GM19372 (cell line): ENCODE data around the gene CBFA2T2.
"Not testable (repeated sequence)": the region's sequence is repeated elsewhere in the genome, so short reads cannot be mapped to it uniquely, and the experiment has no call there.

Source experiments
- ATAC-seq: cut with Tn5 transposase; IDR thresholded peaks from one replicate; pipeline ENCODE4 v1.9.1; 2021; ENCODE audit warnings: mild to moderate bottlenecking, low read depth, moderate library complexity; ENCODE audit not compliant: unreplicated experiment

CBFA2T2 gene

DNA sequence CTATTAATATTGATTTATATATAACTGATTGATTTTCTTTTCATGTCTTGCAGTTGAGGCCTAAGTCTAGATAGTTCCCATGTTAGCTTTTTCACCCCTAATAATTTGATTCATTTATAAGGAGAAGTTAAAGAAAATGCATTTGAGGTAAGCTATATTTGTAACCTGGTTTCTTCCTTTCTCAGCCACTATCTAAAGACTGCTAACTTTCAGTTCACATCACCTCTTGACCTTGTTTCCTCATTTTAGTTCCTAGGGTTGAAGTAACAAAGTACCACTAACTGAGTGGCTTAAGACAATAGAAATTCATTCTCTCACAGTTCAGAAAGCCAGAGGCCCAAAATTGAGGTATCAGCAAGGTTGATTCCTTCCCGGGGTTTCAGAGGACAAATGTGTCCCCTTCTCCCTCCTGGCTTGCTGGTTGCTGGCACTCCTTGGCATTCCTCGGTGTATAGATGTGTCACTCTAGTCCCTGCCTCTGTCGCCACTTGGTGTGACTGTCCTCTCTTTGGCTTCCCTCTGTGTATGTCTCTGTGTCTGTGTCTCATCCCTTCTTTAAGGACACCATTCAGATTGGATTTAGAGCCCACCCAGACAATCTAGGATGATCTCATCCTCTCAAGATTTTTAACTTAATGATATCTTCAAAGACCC lies 116.3 kb downstream of the CBFA2T2 start:
- no peak for ATAC-seq

DNA sequence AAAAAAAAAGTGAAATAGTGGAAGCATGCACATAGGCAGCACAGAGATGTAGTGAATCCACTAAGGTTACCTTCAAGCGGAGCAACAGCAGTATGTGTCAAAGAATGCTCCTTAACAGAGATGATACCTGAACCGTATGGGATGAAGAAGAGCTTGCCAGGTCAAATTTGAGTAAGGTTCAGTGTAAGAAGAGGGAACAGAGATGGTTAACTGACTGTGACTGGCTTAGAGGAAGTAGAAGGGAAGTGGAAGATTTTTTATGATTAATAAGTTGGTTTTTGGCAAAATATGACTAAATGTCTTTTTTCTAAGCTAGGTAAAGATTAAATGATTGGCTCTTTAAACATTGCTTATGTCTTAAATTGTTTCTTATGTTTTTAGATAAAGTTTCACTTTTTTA lies 119.6 kb downstream of the CBFA2T2 start:
- ATAC-seq: no peak

DNA sequence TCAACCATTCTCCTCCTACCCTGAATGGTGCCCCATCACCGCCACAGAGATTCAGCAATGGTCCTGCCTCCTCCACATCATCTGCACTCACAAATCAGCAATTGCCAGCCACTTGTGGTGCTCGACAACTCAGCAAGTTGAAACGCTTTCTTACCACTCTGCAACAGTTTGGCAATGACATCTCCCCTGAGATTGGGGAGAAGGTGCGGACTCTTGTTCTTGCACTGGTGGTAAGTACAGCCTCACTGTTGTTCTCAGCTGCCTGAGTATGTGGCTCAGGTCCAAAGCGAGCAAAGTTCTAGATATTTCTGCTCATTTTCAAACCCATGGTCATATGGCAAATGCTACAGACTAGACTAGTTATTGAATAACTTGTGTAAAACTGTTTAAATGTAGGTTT lies 121.2 kb downstream of the CBFA2T2 start:
- no peak for ATAC-seq

DNA sequence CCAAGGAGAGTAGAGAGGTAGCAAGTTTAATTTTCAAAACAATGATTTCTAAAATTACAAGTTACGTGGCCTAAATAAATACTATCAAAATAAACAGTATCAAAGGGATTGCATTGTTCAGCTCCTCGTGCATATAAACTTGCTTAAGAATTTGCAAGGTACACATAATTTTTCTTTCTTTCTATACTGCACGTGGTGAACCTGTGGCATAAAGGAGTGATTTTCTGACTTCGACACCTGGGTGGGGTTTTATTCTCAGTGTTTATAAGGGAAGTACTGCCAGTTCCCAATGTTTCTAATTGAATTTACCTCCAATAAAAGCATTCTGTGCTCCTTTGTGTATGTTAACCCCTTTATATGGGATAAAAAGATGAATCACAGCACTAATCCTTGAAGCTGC lies 122.1 kb downstream of the CBFA2T2 start:
- no peak for ATAC-seq

DNA sequence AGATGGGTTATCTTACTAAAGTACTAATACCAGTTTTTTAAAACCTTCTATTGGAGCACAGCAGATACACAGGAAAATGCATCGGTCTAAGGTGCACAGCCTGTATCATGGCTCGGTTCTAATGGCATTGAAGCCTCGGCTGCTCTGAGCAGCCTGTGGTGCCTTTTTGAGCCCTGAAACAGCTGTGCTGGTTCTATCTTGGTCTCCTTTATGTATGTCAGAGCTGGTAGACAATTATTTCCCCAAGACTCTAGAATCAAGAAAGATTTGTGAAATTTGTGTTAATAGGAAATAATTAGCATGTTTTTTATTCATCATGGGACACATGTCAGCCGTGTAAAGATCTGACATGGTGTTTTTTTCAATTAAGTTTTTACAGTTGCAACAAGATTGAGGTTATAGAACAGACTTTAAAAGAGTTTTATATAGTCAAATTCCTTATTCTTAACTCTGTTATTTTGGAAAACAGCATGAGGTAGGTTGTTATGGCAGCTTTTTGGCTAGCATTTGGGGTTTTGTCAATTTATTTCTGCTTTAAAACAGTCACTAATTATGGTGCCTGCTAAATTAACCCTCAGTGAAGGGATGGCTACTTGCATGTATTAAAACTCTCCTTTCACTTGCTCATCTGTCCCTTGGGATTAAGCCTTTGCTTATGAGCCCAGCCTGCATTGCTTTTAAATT lies 132.0 kb downstream of the CBFA2T2 start:
- ATAC-seq: no peak

DNA sequence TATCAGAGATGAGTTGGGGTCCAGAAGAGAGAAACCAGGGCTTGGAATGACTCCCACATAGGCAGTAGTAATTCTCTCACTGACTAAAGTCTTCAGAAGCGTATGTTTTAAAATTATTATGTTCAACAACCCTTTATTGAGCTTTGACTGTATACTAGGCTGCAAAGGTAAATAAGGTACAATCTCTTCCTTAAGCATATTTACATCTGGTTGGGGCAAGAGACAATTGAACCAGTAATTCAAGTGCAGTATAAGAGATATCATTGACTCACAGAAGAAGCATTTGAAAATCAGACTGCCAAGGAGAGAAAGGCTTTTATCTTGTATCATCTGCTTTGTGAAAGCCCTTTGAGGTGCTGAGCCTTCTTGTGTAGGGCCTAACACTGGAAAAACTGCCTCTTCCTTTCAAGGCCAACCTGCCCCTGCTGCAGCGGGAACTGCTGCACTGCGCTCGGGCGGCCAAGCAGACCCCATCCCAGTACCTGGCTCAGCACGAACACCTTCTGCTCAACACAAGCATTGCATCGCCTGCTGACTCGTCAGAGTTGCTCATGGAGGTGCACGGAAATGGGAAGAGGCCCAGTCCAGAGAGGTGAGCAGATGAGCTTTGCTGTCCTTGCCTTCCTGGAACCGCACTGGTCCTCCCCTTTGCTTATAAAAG lies 132.9 kb downstream of the CBFA2T2 start:
- no peak for ATAC-seq

DNA sequence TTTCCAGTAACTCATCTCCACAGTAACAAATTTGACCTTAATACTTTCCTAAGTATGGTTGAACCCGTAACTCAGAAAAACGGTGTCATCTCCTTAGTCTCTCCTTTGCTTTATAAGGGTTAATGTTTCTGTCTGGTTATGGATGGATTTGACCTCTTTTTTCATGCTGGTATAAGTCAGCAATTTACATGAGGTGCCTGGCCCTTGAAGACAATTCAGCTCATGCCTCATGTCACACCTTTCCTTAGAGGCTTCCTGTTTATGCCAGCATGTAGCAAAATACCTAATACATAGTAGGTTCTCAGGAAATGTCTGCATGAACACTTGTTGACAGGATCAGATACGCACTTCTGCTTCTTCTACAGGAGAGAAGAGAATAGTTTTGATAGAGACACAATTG lies 134.5 kb downstream of the CBFA2T2 start:
- no peak for ATAC-seq

DNA sequence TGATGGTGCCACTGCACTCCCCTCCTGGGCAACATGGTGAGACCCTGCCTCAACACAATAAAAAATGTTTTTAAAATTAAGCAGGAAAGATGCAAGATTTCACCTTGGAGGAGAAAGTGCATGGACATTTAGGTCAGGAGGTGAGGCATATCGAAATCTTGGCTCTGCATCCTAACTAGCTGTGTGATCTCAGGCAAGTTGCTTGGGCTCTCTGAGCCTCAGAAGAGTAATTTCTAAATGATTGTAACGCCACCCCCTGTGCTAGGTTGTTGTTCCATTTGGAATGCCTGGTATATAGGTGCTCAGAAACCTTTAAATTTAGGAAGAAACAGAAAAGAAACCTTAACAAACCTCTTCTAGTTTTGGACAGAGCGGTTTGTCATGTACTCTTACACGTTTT lies 136.3 kb downstream of the CBFA2T2 start:
- ATAC-seq: no peak

DNA sequence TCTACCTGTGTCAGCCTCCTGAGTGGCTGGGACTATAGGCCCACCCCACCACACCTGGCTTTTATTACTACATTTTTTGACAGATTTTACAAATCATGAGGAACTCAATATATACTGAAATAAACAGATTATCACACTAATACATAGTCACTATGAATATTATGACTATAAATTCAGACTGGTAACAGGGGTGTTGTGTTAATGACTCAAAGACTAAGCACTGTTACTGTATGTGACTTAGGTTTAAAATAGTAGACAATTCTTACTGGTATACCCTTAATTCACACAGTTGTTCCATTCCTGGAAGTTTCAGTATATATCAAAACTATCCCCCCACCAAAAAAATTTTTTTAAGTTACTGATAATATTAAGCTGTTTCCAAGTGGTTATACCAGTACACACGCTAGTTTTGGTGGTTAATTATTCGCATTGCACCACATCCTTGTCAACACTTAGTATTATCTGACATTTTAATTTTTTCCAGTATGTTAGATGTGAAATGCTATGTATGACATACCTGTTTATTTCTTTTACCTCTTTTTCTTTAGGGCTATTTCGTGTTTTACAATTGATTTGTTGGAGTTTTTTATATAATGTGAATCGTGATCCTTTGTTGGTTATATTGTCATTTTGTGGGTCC lies 137.8 kb downstream of the CBFA2T2 start:
- no peak for ATAC-seq

DNA sequence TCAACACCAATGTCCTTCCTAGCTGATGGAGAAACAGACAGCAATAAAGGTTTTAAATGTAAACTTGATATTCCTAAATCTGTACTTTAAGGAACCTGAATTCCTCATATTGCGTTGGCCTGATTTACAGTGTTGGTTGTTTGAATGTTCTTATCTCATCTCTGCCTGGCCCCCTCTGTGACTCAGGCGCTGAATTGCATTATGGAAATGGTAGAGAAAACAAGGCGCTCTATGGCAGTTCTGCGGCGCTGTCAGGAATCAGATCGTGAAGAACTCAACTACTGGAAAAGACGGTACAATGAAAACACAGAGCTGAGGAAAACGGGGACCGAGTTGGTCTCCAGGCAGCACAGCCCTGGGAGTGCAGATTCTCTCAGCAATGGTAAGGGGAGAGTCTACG lies 139.6 kb downstream of the CBFA2T2 start:
- no peak for ATAC-seq

DNA sequence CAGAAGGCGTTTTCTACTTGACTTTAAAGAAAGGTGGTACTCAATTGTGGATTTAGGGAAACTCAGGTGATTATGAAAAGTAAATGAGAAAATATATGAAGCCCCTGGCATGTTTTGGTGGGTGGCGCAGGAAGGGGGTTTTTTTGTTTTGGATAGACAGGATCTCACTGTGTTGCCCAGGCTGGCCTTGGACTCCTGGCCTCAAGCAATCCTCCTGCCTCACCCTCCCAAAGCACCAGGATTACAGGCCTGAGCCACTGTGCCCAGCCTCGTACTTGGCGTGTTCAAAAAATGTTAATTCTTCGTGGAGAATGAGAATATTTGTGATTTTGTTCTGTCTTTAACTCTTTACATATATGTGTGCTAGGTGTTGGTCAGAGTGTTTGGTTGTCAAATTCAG lies 140.1 kb downstream of the CBFA2T2 start:
- ATAC-seq: no peak

DNA sequence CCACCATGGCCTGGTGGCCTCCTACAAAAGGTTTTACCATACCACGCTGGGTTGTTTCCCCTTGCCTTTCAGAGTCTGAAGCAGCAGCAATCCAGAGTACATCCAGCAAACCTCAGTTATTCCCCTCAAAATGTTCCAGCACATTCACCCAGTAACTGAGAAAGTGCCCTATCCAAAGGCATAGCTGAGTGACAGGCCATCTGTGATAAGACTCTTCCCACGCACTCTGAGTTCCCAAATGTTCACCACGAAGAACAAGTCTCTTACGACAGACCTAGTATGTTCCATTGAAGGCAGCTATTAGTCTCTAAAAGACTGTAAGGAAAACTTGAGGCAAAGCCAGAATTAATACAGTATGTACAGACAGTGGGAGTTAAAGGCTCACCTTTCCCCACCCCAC lies 140.6 kb downstream of the CBFA2T2 start:
- ATAC-seq: no peak

DNA sequence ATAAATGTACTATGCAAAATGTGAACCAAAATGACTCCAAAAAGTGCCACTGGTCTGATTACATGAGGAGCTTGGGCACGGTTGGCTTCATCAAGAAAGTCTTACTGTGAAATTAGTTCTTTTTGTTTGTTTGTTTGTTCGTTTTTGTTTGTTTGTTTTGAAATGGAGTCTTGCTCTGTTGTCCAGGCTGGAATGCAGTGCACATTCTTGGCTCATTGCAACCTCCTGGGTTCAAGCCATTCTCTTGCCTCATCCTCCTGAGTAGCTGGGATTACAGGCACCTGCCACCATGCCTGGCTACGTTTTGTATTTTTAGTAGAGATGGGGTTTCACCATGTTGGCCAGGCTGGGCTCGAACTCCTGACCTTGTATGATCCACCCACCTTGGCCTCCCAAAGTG lies 142.0 kb downstream of the CBFA2T2 start:
- ATAC-seq: not testable (repeated sequence)

DNA sequence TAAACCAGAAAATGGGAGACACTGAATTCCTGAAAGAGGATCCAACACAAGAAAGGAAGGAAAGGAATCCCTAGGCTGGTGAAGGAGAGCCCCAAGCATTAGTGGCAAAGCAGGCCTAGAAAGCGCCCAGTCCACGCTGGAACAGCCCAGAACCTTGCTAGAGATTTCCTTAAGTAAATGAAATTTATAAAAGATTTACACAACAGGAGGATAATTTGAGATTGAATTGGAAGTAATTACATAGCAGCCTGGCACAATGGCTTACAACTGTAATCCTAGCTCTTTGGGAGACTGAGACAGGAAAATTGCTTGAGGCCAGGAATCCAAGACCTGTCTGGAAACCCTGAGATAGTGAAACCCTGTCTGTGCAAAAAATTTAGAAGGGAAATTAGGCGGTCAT lies 145.4 kb downstream of the CBFA2T2 start:
- no peak for ATAC-seq

DNA sequence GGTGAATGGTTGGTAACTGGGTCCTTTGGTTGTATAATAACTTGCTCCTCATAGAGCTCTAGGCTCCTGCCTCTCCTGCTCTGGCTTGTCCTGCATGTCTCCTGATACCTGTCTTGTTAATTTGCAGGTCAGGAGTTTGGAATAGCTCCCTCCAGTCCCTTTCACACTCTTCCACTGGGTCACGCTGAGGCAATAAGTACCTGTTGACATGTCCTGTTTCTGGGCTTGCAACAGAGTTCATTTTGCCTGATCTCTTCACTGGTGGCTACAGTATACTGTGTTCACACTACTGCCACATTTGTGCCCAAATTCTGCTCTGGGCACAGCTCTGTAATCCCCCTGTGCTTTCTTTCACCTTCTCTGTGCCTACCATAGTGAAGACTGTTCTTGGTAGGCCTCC lies 146.9 kb downstream of the CBFA2T2 start:
- no peak for ATAC-seq

DNA sequence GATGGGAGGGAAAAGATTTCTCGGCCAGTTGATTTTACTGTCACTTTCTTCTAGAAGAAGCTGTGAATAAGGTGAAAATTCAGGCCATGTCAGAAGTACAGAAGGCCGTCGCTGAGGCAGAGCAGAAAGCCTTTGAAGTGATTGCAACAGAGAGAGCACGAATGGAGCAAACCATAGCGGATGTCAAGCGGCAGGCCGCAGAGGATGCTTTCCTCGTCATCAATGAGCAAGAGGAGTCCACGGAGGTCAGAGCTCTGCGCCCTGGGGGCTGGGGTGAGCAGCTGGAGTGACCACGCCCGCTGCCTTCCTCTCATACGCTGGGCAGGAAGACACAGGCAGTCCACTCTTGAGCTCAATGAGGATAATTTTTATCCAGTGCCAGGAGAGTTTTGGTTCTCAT lies 150.4 kb downstream of the CBFA2T2 start:
- no peak for ATAC-seq

DNA sequence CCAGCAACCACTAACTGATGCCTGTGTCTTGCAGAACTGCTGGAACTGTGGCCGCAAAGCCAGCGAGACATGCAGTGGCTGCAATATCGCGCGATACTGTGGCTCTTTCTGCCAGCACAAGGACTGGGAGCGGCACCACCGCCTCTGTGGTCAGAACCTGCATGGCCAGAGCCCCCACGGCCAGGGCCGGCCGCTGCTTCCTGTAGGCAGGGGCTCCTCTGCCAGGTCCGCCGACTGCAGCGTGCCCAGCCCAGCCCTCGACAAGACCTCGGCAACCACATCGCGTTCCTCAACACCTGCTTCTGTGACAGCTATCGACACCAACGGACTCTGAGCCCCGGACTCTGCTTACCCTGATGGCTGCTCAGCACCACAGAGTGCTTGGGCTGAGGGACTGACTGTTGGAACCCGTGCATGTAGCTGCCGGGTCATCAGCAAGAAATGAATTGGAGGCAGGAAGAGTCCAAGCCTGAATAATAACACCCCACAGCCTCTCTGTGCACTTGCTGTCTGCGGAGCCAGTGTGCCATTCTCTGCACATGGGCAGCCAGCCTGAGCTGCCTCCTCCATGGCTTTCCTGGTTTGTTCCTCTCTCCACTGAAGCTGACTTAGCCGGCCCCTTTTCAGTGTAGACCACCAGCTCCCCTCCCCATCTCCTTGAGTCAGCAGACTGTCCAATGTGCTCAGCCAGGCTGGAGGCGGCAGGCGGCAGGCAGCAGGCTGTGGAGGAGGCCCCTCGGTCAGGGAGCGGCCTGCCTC lies 154.6 kb downstream of the CBFA2T2 start:
- ATAC-seq: no peak

DNA sequence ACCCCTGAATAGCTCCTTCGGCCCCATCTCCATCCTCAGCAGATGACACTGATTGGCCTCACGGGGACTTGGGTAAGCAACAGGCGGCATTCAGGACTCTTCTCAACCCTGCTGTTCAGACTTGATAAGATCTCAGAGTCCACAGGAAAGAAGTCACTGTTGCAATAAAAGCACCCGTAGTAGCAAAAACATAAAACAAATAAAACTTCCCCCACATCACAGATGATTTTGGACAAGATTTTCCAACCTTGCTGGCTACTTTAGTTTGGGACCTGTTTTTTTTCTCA lies 155.1 kb downstream of the CBFA2T2 start:
- ATAC-seq: no peak

DNA sequence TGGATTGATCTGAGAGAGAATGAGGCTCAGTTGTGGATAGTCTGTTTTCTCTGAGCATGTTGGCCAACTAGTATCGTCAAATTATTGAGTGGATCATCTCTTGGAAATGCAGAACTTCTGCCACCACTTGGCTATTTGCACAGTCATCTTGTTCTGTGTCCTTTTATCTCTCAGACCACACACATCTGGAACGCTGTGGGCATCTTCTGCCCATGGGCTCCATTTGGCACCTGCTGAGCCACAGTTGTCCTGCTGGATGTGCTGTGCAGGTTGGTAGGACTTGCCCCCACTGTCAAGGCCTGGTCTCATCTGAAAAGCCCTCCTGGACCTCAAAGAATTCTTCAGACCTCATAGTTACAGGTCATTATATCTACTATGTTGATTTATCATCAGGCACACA lies 155.5 kb downstream of the CBFA2T2 start:
- ATAC-seq: no peak

DNA sequence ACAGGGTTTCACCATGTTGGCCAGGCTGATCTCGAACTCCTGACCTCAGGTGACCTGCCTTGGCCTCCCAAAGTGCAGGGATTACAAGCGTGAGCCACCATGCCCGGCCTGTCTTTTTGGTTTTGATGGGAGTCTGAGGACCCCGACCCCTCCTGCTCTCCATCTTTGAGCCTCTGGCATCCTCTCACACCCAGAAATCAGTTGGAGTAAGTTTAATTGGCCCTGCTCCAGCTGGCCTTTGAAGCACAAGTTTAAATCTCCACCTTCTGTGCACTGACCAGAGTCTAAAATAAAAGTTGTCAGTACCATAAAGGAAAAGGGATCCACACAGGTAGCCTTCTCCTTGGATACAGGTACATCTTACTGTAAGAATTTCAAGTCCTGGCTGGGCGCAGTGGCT lies 156.3 kb downstream of the CBFA2T2 start:
- ATAC-seq: no peak

DNA sequence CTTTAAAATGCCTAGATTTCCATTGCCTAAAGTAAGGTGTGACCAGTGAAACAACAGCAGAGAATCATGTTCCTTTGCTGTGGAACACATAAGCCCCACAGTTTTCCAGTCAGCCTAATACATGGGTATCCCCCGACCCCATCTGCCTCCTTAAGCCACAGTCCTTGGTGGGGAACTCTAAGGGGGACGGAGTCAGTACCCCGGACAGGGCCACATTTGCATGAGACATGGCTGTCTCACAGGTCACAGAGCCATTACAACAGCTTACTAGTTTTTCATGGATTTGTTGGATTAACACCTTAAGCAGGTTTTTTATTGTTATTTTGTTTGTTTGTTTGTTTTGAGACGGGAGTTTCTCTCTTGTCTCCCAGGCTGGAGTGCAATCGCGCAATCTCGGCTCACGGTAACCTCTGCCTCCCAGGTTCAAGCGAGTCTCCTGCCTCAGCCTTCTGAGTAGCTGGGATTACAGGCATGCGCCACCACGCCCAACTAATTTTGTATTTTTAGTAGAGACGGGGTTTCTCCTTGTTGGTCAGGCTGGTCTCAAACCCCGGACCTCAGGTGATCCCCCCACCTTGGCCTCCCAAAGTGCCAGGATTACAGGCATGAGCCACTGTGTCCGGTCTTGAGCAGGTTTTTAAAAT lies 157.2 kb downstream of the CBFA2T2 start:
- ATAC-seq: not testable (repeated sequence)
